Endothelial cell of umbilical vein (primary cell): ENCODE measurements around the gene POM121L12. TPM values are rescaled to one million over a fixed set of nuclear protein-coding genes. Genes with fewer than 3 reads are reported as not detected.

Source experiments
- BruUV-seq: library from RNA; stranded (reverse); fragments of 400-500 nt; replicated peaks from 2 replicates; lab custom pipeline; 2021; lab: Mats Ljungman, UMichigan
- CTCF ChIA-PET: fragments of 300-600, 350-600 bp; sonication (Branson Sonifier 250); formaldehyde crosslinking; loops from one replicate; lab custom pipeline; 2021; ENCODE audit warnings: antibody characterized with exemption, inconsistent platforms; lab: Charles Lee
- POLR2A ChIA-PET: fragments of 300-600, 350-600 bp; sonication (Branson Sonifier 250); formaldehyde crosslinking; loops from one replicate; lab custom pipeline; 2021; ENCODE audit warnings: antibody characterized with exemption, inconsistent platforms; lab: Charles Lee
- DNase-seq: peaks from one replicate; pipeline ENCODE4 v3.0.0-alpha.2; 2011; ENCODE audit warnings: low read depth, low spot score
- FAIRE-seq: peaks from 2 replicates; lab custom pipeline; 2011; peaks lifted over from hg19 to GRCh38; lab: Jason Lieb, UNC
- H2AFZ ChIP-seq: 2 replicates; pipeline ENCODE4 v1.6.0; 2012; ENCODE audit warnings: low read depth, low read length, control low read depth, inconsistent platforms
- H3K27ac ChIP-seq: 2 replicates; pipeline ENCODE4 v1.5.1; 2011; ENCODE audit warnings: low read depth, mild to moderate bottlenecking, control low read depth, low read length, moderate library complexity; ENCODE audit not compliant: insufficient read depth
- H3K27me3 ChIP-seq, 2 experiments: 2 replicates each; pipeline versions ENCODE4 v1.6.0 to v1.6.1; 2011; ENCODE audit warnings: low read length in 2 of 2, mixed read lengths in 1 of 2; ENCODE audit not compliant: control insufficient read depth in 2 of 2, insufficient read depth in 2 of 2
- H3K36me3 ChIP-seq, 2 experiments: 2 replicates in 1 of 2; 3 replicates in 1 of 2; pipeline ENCODE4 v1.5.1; 2011; ENCODE audit warnings: low read length in 2 of 2, mild to moderate bottlenecking in 1 of 2, moderate library complexity in 1 of 2; ENCODE audit not compliant: control insufficient read depth in 2 of 2, insufficient read depth in 2 of 2; ENCODE audit errors: extremely low read depth in 1 of 2
- H3K4me1 ChIP-seq: 3 replicates; pipeline ENCODE4 v1.5.1; 2011; ENCODE audit warnings: mild to moderate bottlenecking, low read length; ENCODE audit not compliant: control insufficient read depth, insufficient read depth; ENCODE audit errors: extremely low read depth
- H3K4me2 ChIP-seq: 2 replicates; pipeline ENCODE4 v1.6.1; 2011; ENCODE audit warnings: low read length, control low read depth, mixed read lengths; ENCODE audit not compliant: insufficient read depth
- H3K4me3 ChIP-seq, 3 experiments: fragments of 200-600 bp in 1 of 3; sonication (generic), shearing (Covaris generic) in 1 of 3; replicated peaks in 1 of 3; 2 replicates each; pipeline ENCODE4 v1.5.1; 2011 to 2016; ENCODE audit warnings: control low read depth in 3 of 3, low read length in 3 of 3, mild to moderate bottlenecking in 2 of 3, inconsistent platforms in 1 of 3, low read depth in 1 of 3, moderate library complexity in 1 of 3; ENCODE audit not compliant: insufficient read depth in 1 of 3
- H3K79me2 ChIP-seq: 2 replicates; pipeline ENCODE4 v1.6.0; 2012; ENCODE audit warnings: low read length, inconsistent platforms; ENCODE audit not compliant: control insufficient read depth, insufficient read depth
- H3K9ac ChIP-seq: replicated peaks from 2 replicates; pipeline ENCODE3; 2011; ENCODE audit warnings: low read length, control low read depth; ENCODE audit not compliant: insufficient read depth; ENCODE audit errors: extremely low read depth
- H3K9me1 ChIP-seq: replicated peaks from 3 replicates; pipeline ENCODE4 v1.6.0; 2011; ENCODE audit warnings: mild to moderate bottlenecking, low read length; ENCODE audit not compliant: control insufficient read depth, insufficient read depth; ENCODE audit errors: extremely low read depth
- H3K9me3 ChIP-seq: replicated peaks from 2 replicates; pipeline ENCODE4 v1.5.1; 2012; ENCODE audit warnings: low read length, inconsistent platforms; ENCODE audit not compliant: control insufficient read depth, insufficient read depth
- H4K20me1 ChIP-seq: replicated peaks from 2 replicates; pipeline ENCODE3; 2011; ENCODE audit warnings: mild to moderate bottlenecking, low read length; ENCODE audit not compliant: control insufficient read depth, insufficient read depth; ENCODE audit errors: extremely low read depth
- CTCF ChIP-seq, 2 donors: IDR thresholded peaks; 1 replicate in 1 of 2; 2 replicates in 1 of 2; pipeline ENCODE4 v1.5.1; 2011; ENCODE audit warnings: low read length in 2 of 2, mild to moderate bottlenecking in 2 of 2, moderate library complexity in 2 of 2, control low read depth in 1 of 2, inconsistent platforms in 1 of 2, low read depth in 1 of 2; ENCODE audit not compliant: insufficient read depth in 1 of 2; ENCODE audit errors: extremely low read depth in 1 of 2
- EZH2 ChIP-seq: IDR thresholded peaks from 2 replicates; pipeline ENCODE4 v1.6.1; 2012; ENCODE audit warnings: borderline replicate concordance, low read depth, mild to moderate bottlenecking, moderate library complexity, low read length, inconsistent platforms; ENCODE audit not compliant: severe bottlenecking
- FOS ChIP-seq: IDR thresholded peaks from 2 replicates; pipeline ENCODE4 v1.6.1; 2011; ENCODE audit warnings: mild to moderate bottlenecking, low read length, moderate library complexity, borderline replicate concordance; ENCODE audit not compliant: insufficient read depth
- GATA2 ChIP-seq: IDR thresholded peaks from 2 replicates; pipeline ENCODE4 v1.7.0; 2011; ENCODE audit warnings: low read depth, mild to moderate bottlenecking, moderate library complexity, mixed read lengths, low read length; ENCODE audit not compliant: insufficient read length, insufficient read depth
- JUN ChIP-seq: IDR thresholded peaks from 2 replicates; pipeline ENCODE4 v1.6.1; 2011; ENCODE audit warnings: borderline replicate concordance, low read depth; ENCODE audit not compliant: insufficient read length, insufficient read depth
- MAX ChIP-seq: IDR thresholded peaks from 2 replicates; pipeline ENCODE4 v1.6.1; 2011; ENCODE audit not compliant: insufficient read depth, insufficient read length
- MYC ChIP-seq: IDR thresholded peaks from one replicate; pipeline ENCODE4 v1.6.1; 2011; ENCODE audit warnings: mild to moderate bottlenecking, low read depth, low read length
- POLR2A ChIP-seq: IDR thresholded peaks from 2 replicates; pipeline ENCODE4 v1.6.1; 2012; ENCODE audit warnings: low read depth, mild to moderate bottlenecking, control low read depth, low read length
- POLR2AphosphoS5 ChIP-seq: IDR thresholded peaks from 2 replicates; pipeline ENCODE4 v1.6.1; 2012; ENCODE audit warnings: low read depth, mild to moderate bottlenecking, control low read depth, low read length, moderate library complexity; ENCODE audit not compliant: insufficient read depth
- dilution Hi-C: fragments of 300-500 bp; cut with MboI; formaldehyde crosslinking; loops from one replicate; pipeline ENCODE4 v1.15.0; 2019; ENCODE audit warnings: low sequenced_read_pairs; ENCODE audit not compliant: extremely low pct_ligation_motif_present
- intact Hi-C: fragments of 100-400 bp; cut with micrococcal nuclease; formaldehyde crosslinking; loops from one replicate; pipeline ENCODE4 v1.10.0; 2022
- polyA plus RNA-seq, 4 experiments: library from polyadenylated mRNA; depleted of rRNA in 3 of 4; stranded (reverse) in 3 of 4; unstranded in 1 of 4; fragments of >200 nt; gene quantifications; 2 replicates each; pipeline versions ENCODE4 v1.2.1 to v1.2.3, GENCODE V29; 2011 to 2012; ENCODE audit warnings: missing spikeins in 1 of 4
- total RNA-seq: library from RNA; stranded (reverse); gene quantifications from 2 replicates; pipeline ENCODE4 v1.2.3, GENCODE V29; 2021

Gene POM121L12
- total and polyA plus RNA-seq, 2 donors (not counting 3 experiments of a cell fraction or from before 2014, with no cell fraction given): not detected

- Histone ChIP-seq H3K9ac (no peak overlapping the region), H3K4me1 (no peaks in the 10 kb centered on the region), H3K27me3 (no peaks in the 10 kb centered on the region), H3K27ac (no peak overlapping the region), H3K4me2 (no peak overlapping the region), H3K36me3 (no peaks in the 10 kb centered on the region), H3K79me2 (no peaks in the 10 kb centered on the region), H3K9me3 (no peaks in the 10 kb centered on the region), H2AFZ (no peak overlapping the region), H3K4me3 (no peak overlapping the region), H3K9me1 (no peaks in the 10 kb centered on the region), H4K20me1 (no peaks in the 10 kb centered on the region)
- no TSS peak for BruUV-seq
- DNase-seq: peak; percentile 22
- no peak for FAIRE-seq
- no peak for TF ChIP-seq MYC
- TF ChIP-seq POLR2A: no peak
- TF ChIP-seq FOS: no peak
- TF ChIP-seq EZH2: no peak
- no peak for TF ChIP-seq JUN
- no peak for TF ChIP-seq MAX
- TF ChIP-seq GATA2: no peak
- no peak for TF ChIP-seq CTCF (IDR thresholded peaks at IDR 0.05; ENCODE audit: extremely low read depth in 1 of 2, insufficient read depth in 1 of 2, low read depth in 1 of 2, low read length in 2 of 2)
- TF ChIP-seq POLR2AphosphoS5: no peak
- ChIA-PET POLR2A (no interaction called here), CTCF (interaction anchor here (1.1 to 1.5 kb wide), 2 partner anchors 8 to 46 kb away, joined by 3 to 4 read pairs; no protein-coding TSS in a partner anchor)
- dilution Hi-C loops: no loop called here
- intact Hi-C loops: no loop called here
These were observed 34.2 kb upstream of the POM121L12 start for GRCh38 chr7:53001221-53001620.
